SK-N-SH (cell line): ENCODE results near the gene PTPRS. TPM values are rescaled to one million over a fixed set of nuclear protein-coding genes. Genes with fewer than 3 reads are reported as not detected.

Experiments
- CTCF ChIA-PET: fragments of 300-600, 350-600 bp; formaldehyde crosslinking; extraction: SDS; loops from one replicate; lab custom pipeline; 2021; lab: Yijun Ruan, JAX
- POLR2A ChIA-PET: fragments of 350-600 bp; sonication (Branson Sonifier 250); formaldehyde crosslinking; extraction: SDS; loops from one replicate; lab custom pipeline; 2020; ENCODE audit warnings: antibody characterized with exemption, inconsistent platforms; lab: Yijun Ruan, JAX
- DNase-seq: peaks from one replicate; pipeline ENCODE4 v3.0.0; 2012
- H2AFZ ChIP-seq: fragments of 200-600 bp; sonication (generic); 2 replicates; pipeline ENCODE4 v1.8.1; 2016; ENCODE audit warnings: antibody characterized with exemption, mild to moderate bottlenecking, low read depth
- H3F3A ChIP-seq: fragments of 200-600 bp; sonication (generic); replicated peaks from 2 replicates; pipeline ENCODE3; 2016; ENCODE audit warnings: antibody characterized with exemption, mild to moderate bottlenecking; ENCODE audit not compliant: insufficient read depth
- H3K27ac ChIP-seq, 2 experiments: fragments of 200-500 bp in 1 of 2; fragments of 200-600 bp in 1 of 2; sonication (Bioruptor generic) in 1 of 2; sonication (generic), shearing (Covaris generic) in 1 of 2; 2 replicates each; pipeline versions ENCODE4 v1.5.1 to v1.6.1; 2014 to 2016; ENCODE audit warnings: low read depth in 2 of 2, inconsistent platforms in 1 of 2, low read length in 1 of 2, mild to moderate bottlenecking in 1 of 2, mixed read lengths in 1 of 2
- H3K27me3 ChIP-seq: fragments of 200-600 bp; sonication (generic), shearing (Covaris generic); 2 replicates; pipeline ENCODE4 v1.6.1; 2016; ENCODE audit warnings: mixed run types; ENCODE audit not compliant: insufficient read depth
- H3K36me3 ChIP-seq, 2 experiments: fragments of 200-500 bp in 1 of 2; fragments of 200-600 bp in 1 of 2; sonication (Bioruptor generic) in 1 of 2; sonication (generic) in 1 of 2; replicated peaks in 1 of 2; 2 replicates each; pipeline versions ENCODE3 to v1.5.1; 2014 to 2016; ENCODE audit warnings: low read length in 1 of 2, mild to moderate bottlenecking in 1 of 2; ENCODE audit not compliant: insufficient read depth in 2 of 2, control insufficient read depth in 1 of 2
- H3K4me1 ChIP-seq, 2 experiments: fragments of 200-500 bp in 1 of 2; fragments of 200-600 bp in 1 of 2; sonication (Bioruptor generic) in 1 of 2; sonication (generic), shearing (Covaris generic) in 1 of 2; 2 replicates each; pipeline versions ENCODE4 v1.5.1 to v1.6.1; 2014 to 2016; ENCODE audit warnings: low read depth in 1 of 2, low read length in 1 of 2, mixed run types in 1 of 2; ENCODE audit not compliant: insufficient read depth in 2 of 2, control insufficient read depth in 1 of 2
- H3K4me2 ChIP-seq: fragments of 200-600 bp; sonication (generic), shearing (Covaris generic); 2 replicates; pipeline ENCODE4 v1.6.1; 2017; ENCODE audit warnings: mixed run types
- H3K4me3 ChIP-seq, 2 experiments: fragments of 200-500 bp in 1 of 2; fragments of 200-600 bp in 1 of 2; sonication (Bioruptor generic) in 1 of 2; sonication (generic), shearing (Covaris generic) in 1 of 2; 2 replicates each; pipeline versions ENCODE4 v1.5.1 to v1.8.1; 2014 to 2016; ENCODE audit warnings: low read depth in 2 of 2, inconsistent platforms in 1 of 2, low read length in 1 of 2, mild to moderate bottlenecking in 1 of 2, mixed read lengths in 1 of 2, moderate library complexity in 1 of 2
- H3K79me2 ChIP-seq: fragments of 200-600 bp; sonication (generic); 2 replicates; pipeline ENCODE4 v1.8.1; 2017; ENCODE audit warnings: mild to moderate bottlenecking; ENCODE audit not compliant: insufficient read depth
- H3K9ac ChIP-seq: fragments of 200-600 bp; sonication (generic); 2 replicates; pipeline ENCODE4 v1.6.1; 2017; ENCODE audit warnings: mixed run types
- H3K9me2 ChIP-seq: fragments of 200-600 bp; sonication (generic); 2 replicates; pipeline ENCODE4 v1.6.1; 2017; ENCODE audit warnings: mixed run types
- H3K9me3 ChIP-seq: fragments of 200-600 bp; sonication (generic); 2 replicates; pipeline ENCODE4 v1.6.1; 2017; ENCODE audit warnings: mixed run types, mild to moderate bottlenecking, moderate library complexity
- H4K20me1 ChIP-seq: fragments of 200-600 bp; sonication (generic); 2 replicates; pipeline ENCODE4 v1.6.1; 2017; ENCODE audit warnings: mild to moderate bottlenecking, mixed run types; ENCODE audit not compliant: insufficient read depth
- EZH2phosphoT487 ChIP-seq: fragments of 200-600 bp; sonication (generic); IDR thresholded peaks from 2 replicates; pipeline ENCODE4 v1.6.1; 2017; ENCODE audit warnings: low read depth, mixed run types, mild to moderate bottlenecking, antibody characterized with exemption, moderate library complexity, borderline replicate concordance
- FOSL2 ChIP-seq: IDR thresholded peaks from 2 replicates; pipeline ENCODE4 v1.4.0; 2012; ENCODE audit warnings: low read depth, mild to moderate bottlenecking, moderate library complexity, borderline replicate concordance
- FOXJ3 ChIP-seq: sonication (generic); formaldehyde crosslinking; IDR thresholded peaks from 2 replicates; pipeline ENCODE4 v1.5.1; 2020; ENCODE audit warnings: mild to moderate bottlenecking, missing genetic modification reagents
- JUND ChIP-seq: IDR thresholded peaks from 2 replicates; pipeline ENCODE4 v1.4.0; 2012
- MEF2A ChIP-seq: IDR thresholded peaks from 2 replicates; pipeline ENCODE4 v1.4.0; 2012; ENCODE audit warnings: low read depth, borderline replicate concordance
- MXI1 ChIP-seq: IDR thresholded peaks from 2 replicates; pipeline ENCODE4 v1.6.1; 2012; ENCODE audit warnings: mild to moderate bottlenecking, low read depth, low read length, improper control_type of control experiment
- NFIC ChIP-seq: IDR thresholded peaks from 2 replicates; pipeline ENCODE4 v1.4.0; 2012; ENCODE audit warnings: borderline replicate concordance
- PBX3 ChIP-seq: IDR thresholded peaks from 2 replicates; pipeline ENCODE4; 2012
- REST ChIP-seq: IDR thresholded peaks from 2 replicates; pipeline ENCODE4 v1.6.1; 2012; ENCODE audit warnings: mild to moderate bottlenecking, low read depth, low read length, moderate library complexity
- RXRA ChIP-seq: IDR thresholded peaks from 2 replicates; pipeline ENCODE4 v1.4.0; 2012; ENCODE audit warnings: low read depth, mild to moderate bottlenecking, borderline replicate concordance
- TAF1 ChIP-seq: IDR thresholded peaks from 2 replicates; pipeline ENCODE4 v1.6.1; 2012; ENCODE audit warnings: low read depth, mild to moderate bottlenecking, low read length, moderate library complexity, borderline replicate concordance
- TCF12 ChIP-seq: IDR thresholded peaks from 2 replicates; pipeline ENCODE4 v1.4.0; 2012
- TEAD4 ChIP-seq: IDR thresholded peaks from 2 replicates; pipeline ENCODE4 v1.4.0; 2012; ENCODE audit warnings: mild to moderate bottlenecking, borderline replicate concordance; ENCODE audit not compliant: insufficient read depth
- USF1 ChIP-seq: IDR thresholded peaks from 2 replicates; pipeline ENCODE4 v1.4.0; 2012; ENCODE audit warnings: low read depth, borderline replicate concordance
- USF2 ChIP-seq: fragments of 150-350 bp; IDR thresholded peaks from 2 replicates; pipeline ENCODE4 v1.6.1; 2017; ENCODE audit warnings: antibody characterized with exemption, low read length, low read depth, borderline replicate concordance
- ZBTB33 ChIP-seq: IDR thresholded peaks from 2 replicates; pipeline ENCODE4 v1.4.0; 2012; ENCODE audit warnings: low read depth, borderline replicate concordance
- WGBS: methylation state at CpG from one replicate; pipeline ENCODE4 v1.1.6; 2017; ENCODE audit warnings: low lambda C conversion rate; 5-methylcytosine and 5-hydroxymethylcytosine counted together
- polyA plus RNA-seq, 3 experiments: library from polyadenylated mRNA; depleted of rRNA; stranded (reverse); fragments of >200 nt; gene quantifications; 2 replicates each; pipeline ENCODE4 v1.2.3, GENCODE V29; 2012

The PTPRS gene
- polyA plus RNA-seq, 1 of the 3 experiments (the other 2 are of a cell fraction) = 91.0 TPM

GRCh38 chr19:5361407-5361806 lies 20.8 kb upstream of the PTPRS start:
- Histone ChIP-seq H3F3A (no peaks in the 10 kb centered on the region), H3K9me3 (no peaks in the 10 kb centered on the region), H3K4me3 (no peak overlapping the region), H2AFZ (no peak overlapping the region), H3K79me2 (no peaks in the 10 kb centered on the region), H3K4me2 (no peak overlapping the region), H3K27ac (no peak overlapping the region), H3K9ac (no peak overlapping the region), H3K4me1 (no peaks in the 10 kb centered on the region; a peak in 1 of 4 replicates), H3K27me3 (no peaks in the 10 kb centered on the region), H3K36me3 (no peaks in the 10 kb centered on the region), H4K20me1 (no peaks in the 10 kb centered on the region), H3K9me2 (no peaks in the 10 kb centered on the region)
- no peak for TF ChIP-seq MEF2A
- no peak for TF ChIP-seq RXRA
- TF ChIP-seq ZBTB33 = no peak
- no peak for TF ChIP-seq MXI1
- TF ChIP-seq USF1 = no peak
- no peak for TF ChIP-seq TEAD4
- no peak for TF ChIP-seq JUND
- DNase-seq = no peak
- ChIA-PET CTCF (no interaction called here), POLR2A (no interaction called here)
- WGBS = 52% methylated on average over 4 of the region's 4 CpGs

- Histone ChIP-seq H3K4me1 (no peaks in the 10 kb centered on the region; a peak in 1 of 4 replicates), H3F3A (no peaks in the 10 kb centered on the region), H3K79me2 (no peaks in the 10 kb centered on the region), H3K27me3 (no peaks in the 10 kb centered on the region), H3K36me3 (no peaks in the 10 kb centered on the region), H3K9me3 (no peaks in the 10 kb centered on the region), H3K4me3 (no peak overlapping the region), H3K9me2 (no peaks in the 10 kb centered on the region), H3K27ac (no peak overlapping the region), H2AFZ (no peak overlapping the region), H4K20me1 (no peaks in the 10 kb centered on the region), H3K9ac (no peak overlapping the region), H3K4me2 (no peak overlapping the region)
- CTCF ChIA-PET = interaction anchor here (0.6 kb wide), 1 partner anchor 322 kb away, joined by 3 read pairs; no protein-coding TSS in a partner anchor
- peak; percentile 37 for DNase-seq
- POLR2A ChIA-PET = no interaction called here
- no peak for TF ChIP-seq FOXJ3 (CRISPR knock-in tag)
- no peak for TF ChIP-seq REST
- peak; percentile 45; the same call in 1 of the 2 replicates for TF ChIP-seq PBX3
- TF ChIP-seq EZH2phosphoT487 = no peak
- TF ChIP-seq RXRA = no peak
- no peak for TF ChIP-seq USF2
- TF ChIP-seq JUND = no peak
- peak; percentile 64; the same call in 1 of the 2 replicates for TF ChIP-seq NFIC
- TF ChIP-seq FOSL2 = peak; percentile 37; the same call in 1 of the 2 replicates
- TF ChIP-seq TCF12 = peak; percentile 67
- no peak for TF ChIP-seq TAF1
- WGBS = 16% methylated on average over 9 of the region's 9 CpGs
Measured at GRCh38 chr19:5360003-5360780, 19.6 kb upstream of the PTPRS start.
